ENCODE results near the gene CORO2A. TPM values are rescaled to one million over a fixed set of nuclear protein-coding genes. Genes with fewer than 3 reads are reported as not detected.

CORO2A gene
- total RNA-seq, 1 donor = 0.36 TPM

DNA sequence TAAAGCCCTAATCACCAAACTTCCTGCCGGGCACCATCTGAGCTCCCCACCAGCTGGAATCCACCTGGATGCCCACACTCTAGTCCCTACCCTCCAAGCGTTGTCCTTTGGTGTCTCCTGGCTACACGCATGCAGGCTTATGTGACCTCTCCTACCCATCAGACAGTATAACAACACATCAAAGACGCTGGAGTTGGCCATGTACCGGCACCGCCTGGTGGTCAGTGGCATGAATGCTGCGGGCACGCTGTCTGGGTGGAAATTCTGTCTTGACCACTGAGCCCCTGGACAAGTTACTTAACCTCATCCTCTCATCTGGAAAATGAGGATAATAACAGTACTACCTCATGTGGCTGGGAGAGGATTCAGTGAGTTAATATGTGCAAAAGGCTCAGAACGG lies 23.4 kb upstream of the CORO2A start:
- TF ChIP-seq, protein P1, sequence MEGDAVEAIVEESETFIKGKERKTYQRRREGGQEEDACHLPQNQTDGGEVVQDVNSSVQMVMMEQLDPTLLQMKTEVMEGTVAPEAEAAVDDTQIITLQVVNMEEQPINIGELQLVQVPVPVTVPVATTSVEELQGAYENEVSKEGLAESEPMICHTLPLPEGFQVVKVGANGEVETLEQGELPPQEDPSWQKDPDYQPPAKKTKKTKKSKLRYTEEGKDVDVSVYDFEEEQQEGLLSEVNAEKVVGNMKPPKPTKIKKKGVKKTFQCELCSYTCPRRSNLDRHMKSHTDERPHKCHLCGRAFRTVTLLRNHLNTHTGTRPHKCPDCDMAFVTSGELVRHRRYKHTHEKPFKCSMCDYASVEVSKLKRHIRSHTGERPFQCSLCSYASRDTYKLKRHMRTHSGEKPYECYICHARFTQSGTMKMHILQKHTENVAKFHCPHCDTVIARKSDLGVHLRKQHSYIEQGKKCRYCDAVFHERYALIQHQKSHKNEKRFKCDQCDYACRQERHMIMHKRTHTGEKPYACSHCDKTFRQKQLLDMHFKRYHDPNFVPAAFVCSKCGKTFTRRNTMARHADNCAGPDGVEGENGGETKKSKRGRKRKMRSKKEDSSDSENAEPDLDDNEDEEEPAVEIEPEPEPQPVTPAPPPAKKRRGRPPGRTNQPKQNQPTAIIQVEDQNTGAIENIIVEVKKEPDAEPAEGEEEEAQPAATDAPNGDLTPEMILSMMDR (IDR thresholded peaks at IDR 0.05; ENCODE audit: insufficient read depth, low read length) = peak; percentile 41
- DNase-seq (ENCODE audit: low read depth) = peak; percentile 12
- H3K4me3 ChIP-seq (ENCODE audit: low read depth, low read length) = no peak overlapping the region

DNA sequence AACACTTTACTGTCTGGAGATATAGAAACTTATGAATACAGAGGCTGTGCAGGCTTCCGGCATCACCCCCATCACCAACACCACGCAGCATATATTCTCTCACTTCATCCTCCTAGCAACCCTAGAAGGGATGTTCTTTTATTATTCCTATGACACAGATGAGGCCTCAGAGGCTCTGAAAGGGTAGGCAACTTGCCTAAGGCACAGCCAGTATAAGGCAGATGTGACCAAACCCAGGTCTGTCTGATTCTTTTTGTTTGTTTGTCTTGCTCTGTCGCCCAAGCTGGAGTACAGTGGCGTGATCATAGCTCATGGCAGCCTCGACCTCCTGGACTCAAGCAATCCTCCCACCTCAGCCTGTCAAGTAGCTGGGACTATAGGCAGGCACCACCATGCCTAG lies 22.8 kb upstream of the CORO2A start:
- DNase-seq (ENCODE audit: low read depth) = no peak
- H3K4me3 ChIP-seq (ENCODE audit: low read depth, low read length) = no peak overlapping the region
- TF ChIP-seq, protein P1 (IDR thresholded peaks at IDR 0.05; ENCODE audit: insufficient read depth, low read length) = no peak

DNA sequence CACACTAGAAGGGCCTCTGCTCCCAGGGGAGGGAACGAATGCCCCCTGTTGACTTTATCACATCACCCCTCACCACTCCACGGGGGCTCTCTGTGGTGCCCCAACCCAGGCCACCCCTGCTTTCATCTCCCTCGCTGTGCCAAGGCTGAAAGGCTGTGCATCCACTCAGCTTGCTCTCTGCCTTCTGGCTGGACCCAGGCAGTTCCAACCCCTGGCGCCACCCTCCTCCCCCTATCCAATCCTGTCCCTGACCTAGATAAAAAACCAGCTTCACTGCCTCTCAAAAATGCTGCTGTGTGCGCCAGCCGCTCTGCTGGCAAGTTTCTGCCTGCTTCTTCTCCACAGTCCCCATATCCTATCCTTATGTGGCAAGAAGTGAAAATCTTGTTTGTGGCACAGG lies 22.4 kb upstream of the CORO2A start:
- no peak for DNase-seq (ENCODE audit: low read depth)
- TF ChIP-seq, protein P1 (IDR thresholded peaks at IDR 0.05; ENCODE audit: insufficient read depth, low read length) = no peak

DNA sequence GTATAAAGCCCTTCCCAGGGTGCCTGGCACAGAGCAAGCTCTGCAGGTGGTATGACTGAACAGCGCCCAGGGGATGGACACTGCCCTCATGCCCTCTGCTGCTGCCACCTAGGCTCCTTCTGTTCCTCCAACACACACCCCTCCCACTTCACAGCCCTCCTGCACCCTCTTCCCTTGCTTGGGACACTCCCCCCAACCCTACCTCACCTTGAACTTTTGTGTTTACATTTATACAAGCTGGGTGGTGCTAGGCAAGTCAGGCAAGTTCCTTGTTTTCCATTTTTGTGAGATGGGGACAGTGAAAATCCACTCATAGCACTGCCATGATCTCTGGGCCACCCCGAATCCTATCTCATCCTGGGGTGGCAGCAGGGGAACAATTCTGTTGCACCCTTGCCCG lies 18.8 kb upstream of the CORO2A start:
- TF ChIP-seq, protein P1 (IDR thresholded peaks at IDR 0.05; ENCODE audit: insufficient read depth, low read length) = no peak
- DNase-seq (ENCODE audit: low read depth) = no peak
- H3K4me3 ChIP-seq (ENCODE audit: low read depth, low read length) = no peak overlapping the region

More for the DNA sequence above, 22.4 kb upstream of the CORO2A start:
- H3K4me3 ChIP-seq (ENCODE audit: low read depth, low read length) = no peak overlapping the region

DNA sequence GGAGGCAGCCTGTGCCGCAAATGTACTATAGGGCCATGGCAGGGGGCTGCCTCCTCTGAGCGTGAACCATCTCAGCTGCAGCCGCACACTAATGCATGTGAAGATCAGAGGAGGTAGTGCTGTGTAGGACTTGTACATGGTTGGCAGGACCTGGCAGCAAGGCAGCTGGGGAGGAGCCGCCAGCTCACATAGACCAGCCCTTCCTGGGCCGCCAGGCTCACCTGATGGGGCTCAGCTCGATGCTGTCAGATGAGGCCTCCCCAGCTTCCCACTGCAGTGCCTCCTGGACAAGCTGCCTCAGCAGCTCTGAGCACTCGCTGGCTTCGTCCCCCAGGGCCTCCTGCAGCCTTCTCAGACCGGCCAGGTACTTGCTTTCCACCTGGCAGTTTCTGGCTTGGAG lies 18.0 kb upstream of the CORO2A start:
- no peak overlapping the region for H3K4me3 ChIP-seq (ENCODE audit: low read depth, low read length)
- no peak for DNase-seq (ENCODE audit: low read depth)
- TF ChIP-seq, protein P1 (IDR thresholded peaks at IDR 0.05; ENCODE audit: insufficient read depth, low read length) = no peak

DNA sequence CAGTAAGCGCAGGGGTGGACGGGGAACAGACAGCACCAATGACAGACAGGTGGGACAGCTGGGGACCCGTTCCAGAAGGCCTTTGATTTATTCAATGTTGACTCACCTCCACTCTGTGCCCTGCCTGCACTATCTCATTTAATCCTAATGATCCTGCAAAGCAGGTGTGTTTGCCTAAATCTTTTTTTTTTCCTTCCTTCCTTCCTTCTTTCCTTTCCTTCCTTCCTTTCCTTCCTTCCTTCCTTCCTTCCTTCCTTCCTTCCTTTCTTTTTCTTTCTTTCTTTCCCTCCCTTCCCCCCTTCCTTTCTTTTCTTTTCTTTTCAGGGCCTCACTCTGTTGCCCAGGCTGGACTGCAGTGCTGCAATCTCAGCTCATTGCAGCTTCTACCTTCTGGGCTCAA lies 17.1 kb upstream of the CORO2A start:
- H3K4me3 ChIP-seq (ENCODE audit: low read depth, low read length) = no peak overlapping the region
- DNase-seq (ENCODE audit: low read depth) = no peak
- TF ChIP-seq, protein P1 (IDR thresholded peaks at IDR 0.05; ENCODE audit: insufficient read depth, low read length) = no peak

DNA sequence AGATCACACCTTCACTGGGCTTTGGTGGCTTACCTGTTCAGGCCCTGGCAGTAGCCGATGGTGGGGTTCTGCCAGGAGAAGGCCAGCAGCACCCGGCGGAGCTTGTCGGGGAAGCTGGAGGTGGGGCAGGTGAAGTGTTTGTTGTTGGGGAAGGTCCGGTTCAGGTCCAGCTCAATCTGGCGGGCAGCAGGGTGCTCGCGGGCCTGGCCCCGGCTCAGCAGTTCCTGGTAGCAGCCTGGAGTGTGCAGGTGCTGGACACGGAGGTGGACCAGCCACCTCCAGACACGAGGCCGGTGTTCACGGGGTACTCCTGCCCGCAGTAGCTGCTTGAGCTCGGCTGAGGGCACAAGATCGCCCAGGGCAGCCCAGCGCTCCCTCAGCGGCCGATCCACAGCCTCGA lies 16.2 kb upstream of the CORO2A start:
- no peak overlapping the region for H3K4me3 ChIP-seq (ENCODE audit: low read depth, low read length)
- no peak for DNase-seq (ENCODE audit: low read depth)
- TF ChIP-seq, protein P1 (IDR thresholded peaks at IDR 0.05; ENCODE audit: insufficient read depth, low read length) = no peak

All from fibroblast of the aortic adventitia (primary cell).